Neuronal stem cell (in vitro differentiated cells): ENCODE measurements around the gene CTRB1.

ENCODE experiments used
- DNase-seq: peaks from one replicate; pipeline ENCODE4 v3.0.0-alpha.2; 2013; ENCODE audit warnings: low spot score
- H2AFZ ChIP-seq: one replicate; pipeline ENCODE4 v1.6.1; 2013; ENCODE audit warnings: mild to moderate bottlenecking, low read length, inconsistent platforms
- H2AK5ac ChIP-seq: 2 replicates; pipeline ENCODE4 v1.6.1; 2013; ENCODE audit warnings: low read depth, mild to moderate bottlenecking, inconsistent platforms, low read length, moderate library complexity, mixed read lengths
- H2BK120ac ChIP-seq: 2 replicates; pipeline ENCODE4 v1.6.1; 2013; ENCODE audit warnings: low read depth, mild to moderate bottlenecking, inconsistent platforms, low read length, moderate library complexity, mixed read lengths
- H2BK12ac ChIP-seq: one replicate; pipeline ENCODE4 v1.6.1; 2013; ENCODE audit warnings: low read length, inconsistent platforms
- H2BK15ac ChIP-seq: 2 replicates; pipeline ENCODE4 v1.6.1; 2013; ENCODE audit warnings: mild to moderate bottlenecking, low read length, inconsistent platforms, mixed read lengths
- H2BK5ac ChIP-seq: one replicate; pipeline ENCODE4 v1.6.1; 2013; ENCODE audit warnings: inconsistent platforms, mild to moderate bottlenecking, low read length, moderate library complexity
- H3K14ac ChIP-seq: one replicate; pipeline ENCODE4 v1.6.1; 2013; ENCODE audit warnings: low read length, inconsistent platforms
- H3K18ac ChIP-seq: 2 replicates; pipeline ENCODE4 v1.6.1; 2013; ENCODE audit warnings: low read length, inconsistent platforms
- H3K23ac ChIP-seq: 2 replicates; pipeline ENCODE4 v1.6.1; 2013; ENCODE audit warnings: low read depth, mild to moderate bottlenecking, mixed read lengths, low read length, inconsistent platforms; ENCODE audit not compliant: poor library complexity
- H3K27ac ChIP-seq: replicated peaks from 3 replicates; pipeline ENCODE4 v1.5.1; 2013; ENCODE audit warnings: low read length, inconsistent platforms
- H3K27me3 ChIP-seq, 3 experiments: 2 replicates each; pipeline ENCODE4 v1.6.1; 2013; ENCODE audit warnings: low read length in 3 of 3, mild to moderate bottlenecking in 2 of 3, inconsistent platforms in 1 of 3, low read depth in 1 of 3, mixed read lengths in 1 of 3, moderate library complexity in 1 of 3; ENCODE audit not compliant: control insufficient read depth in 3 of 3, insufficient read depth in 3 of 3
- H3K36me3 ChIP-seq, 2 donors: replicated peaks in 1 of 2; 2 replicates each; pipeline ENCODE4 v1.6.1; 2013; ENCODE audit warnings: low read length in 2 of 2; ENCODE audit not compliant: control insufficient read depth in 2 of 2, insufficient read depth in 2 of 2
- H3K4ac ChIP-seq: 2 replicates; pipeline ENCODE4 v1.6.1; 2013; ENCODE audit warnings: inconsistent platforms, mild to moderate bottlenecking, low read length, moderate library complexity
- H3K4me1 ChIP-seq, 2 donors: 1 replicate in 1 of 2; 2 replicates in 1 of 2; pipeline ENCODE4 v1.6.1; 2013; ENCODE audit warnings: low read length in 2 of 2, low read depth in 1 of 2; ENCODE audit not compliant: control insufficient read depth in 2 of 2, insufficient read depth in 1 of 2
- H3K4me2 ChIP-seq: one replicate; pipeline ENCODE4 v1.6.1; 2013; ENCODE audit warnings: mild to moderate bottlenecking, low read length, inconsistent platforms; ENCODE audit not compliant: insufficient read depth, poor library complexity, severe bottlenecking
- H3K4me3 ChIP-seq, 2 donors: 2 replicates each; pipeline ENCODE4 v1.5.1; 2013; ENCODE audit warnings: low read length in 2 of 2, mild to moderate bottlenecking in 2 of 2, inconsistent platforms in 1 of 2, moderate library complexity in 1 of 2
- H3K79me1 ChIP-seq: one replicate; pipeline ENCODE4 v1.6.1; 2013; ENCODE audit warnings: low read depth, mild to moderate bottlenecking, inconsistent platforms, low read length, moderate library complexity
- H3K9ac ChIP-seq: one replicate; pipeline ENCODE4 v1.6.1; 2013; ENCODE audit warnings: mild to moderate bottlenecking, low read depth, low read length, inconsistent platforms; ENCODE audit not compliant: poor library complexity
- H3K9me3 ChIP-seq, 2 donors: replicated peaks in 1 of 2; 2 replicates each; pipeline versions ENCODE3 to v1.6.1; 2013; ENCODE audit warnings: low read length in 2 of 2, mild to moderate bottlenecking in 2 of 2, inconsistent platforms in 1 of 2, low read depth in 1 of 2, mixed read lengths in 1 of 2, moderate library complexity in 1 of 2; ENCODE audit not compliant: control insufficient read depth in 2 of 2, insufficient read depth in 1 of 2
- H4K8ac ChIP-seq: one replicate; pipeline ENCODE4 v1.6.1; 2013; ENCODE audit warnings: low read depth, mild to moderate bottlenecking, inconsistent platforms, low read length, moderate library complexity
- H4K91ac ChIP-seq: one replicate; pipeline ENCODE4 v1.6.1; 2013; ENCODE audit warnings: low read length, low read depth, mild to moderate bottlenecking, inconsistent platforms; ENCODE audit not compliant: poor library complexity
- WGBS, 2 donors: extraction: QIAGEN DNeasy Blood & Tissue Kit; methylation state at CpG; one replicate each; pipeline ENCODE4 v1.1.7; 2013; ENCODE audit warnings: missing lambda C conversion rate in 2 of 2, mixed read lengths in 1 of 2; ENCODE audit not compliant: insufficient read length in 2 of 2, insufficient replicate concordance in 1 of 2; ENCODE audit errors: extremely low coverage in 2 of 2; 5-methylcytosine and 5-hydroxymethylcytosine counted together

The CTRB1 gene

GRCh38 chr16:75226550-75227360 is 8.0 kb downstream of the CTRB1 start:
- peak overlapping the region; percentile 43 for H4K8ac ChIP-seq
- no peak overlapping the region for H4K91ac ChIP-seq
- WGBS, 2 donors, result no CpG with 5 or more reads among the region's 22 CpGs
- no peak overlapping the region for H2AK5ac ChIP-seq
- DNase-seq, result no peak
- no peak overlapping the region for H3K14ac ChIP-seq
- no peaks in the 10 kb centered on the region for H3K79me1 ChIP-seq
- no peak overlapping the region for H3K9ac ChIP-seq
- no peak overlapping the region for H2BK12ac ChIP-seq
- no peaks in the 10 kb centered on the region for H3K9me3 ChIP-seq
- H3K4me2 ChIP-seq, result no peak overlapping the region
- H2BK5ac ChIP-seq, result no peak overlapping the region
- H2BK15ac ChIP-seq, result no peak overlapping the region
- H3K4me3 ChIP-seq, result peak overlapping the region in 1 of 2 donors; percentile 54
- peak overlapping the region; percentile 71 for H3K18ac ChIP-seq
- H3K23ac ChIP-seq, result peak overlapping the region; percentile 68
- H2BK120ac ChIP-seq, result no peak overlapping the region
- H3K4ac ChIP-seq, result no peak overlapping the region
- no peak overlapping the region for H2AFZ ChIP-seq
- no peak overlapping the region for H3K27ac ChIP-seq
- H3K27me3 ChIP-seq, result no peaks in the 10 kb centered on the region
- H3K4me1 ChIP-seq, result no peaks in the 10 kb centered on the region
- H3K36me3 ChIP-seq, result peaks cover 18 to 41% of the 10 kb centered on the region in 2 donors

DNA sequence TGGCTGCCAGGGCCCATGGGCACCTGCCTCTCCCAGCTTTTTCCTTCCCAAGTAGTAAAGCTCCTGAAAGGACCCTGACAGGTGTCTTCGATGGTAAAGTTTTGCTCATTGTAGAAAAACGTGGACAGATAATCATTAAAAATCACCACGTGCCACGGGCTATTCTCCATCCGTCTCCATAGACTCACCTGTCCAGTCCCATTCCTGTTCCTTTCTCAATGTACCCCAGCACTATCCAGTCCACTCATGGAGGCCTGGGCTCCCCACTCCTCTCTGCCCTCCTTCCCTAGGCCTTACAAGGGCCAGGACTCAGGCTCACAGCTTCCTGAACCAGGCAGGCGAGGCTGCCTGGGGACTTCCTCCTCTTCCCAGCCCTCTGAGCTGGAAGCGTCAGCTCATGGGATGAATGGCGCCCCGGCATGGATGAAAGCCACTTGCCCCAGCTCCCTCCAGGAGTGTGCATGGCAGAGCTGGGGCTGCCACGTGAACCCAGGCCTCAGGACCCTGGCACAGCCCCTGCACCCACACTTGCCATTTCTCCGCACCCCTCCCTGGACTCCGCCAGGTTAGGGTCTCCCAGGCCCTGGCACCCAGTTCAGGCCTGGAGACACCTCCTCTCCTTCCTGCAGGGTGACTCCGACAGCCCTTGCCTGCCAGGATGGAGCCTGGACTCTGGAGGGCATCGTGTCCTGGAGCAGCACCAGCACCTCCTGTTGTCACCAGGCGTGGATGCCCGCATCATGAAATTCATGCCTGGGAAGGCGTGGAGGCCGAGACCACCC is 8.8 kb downstream of the CTRB1 start:
- no peak overlapping the region for H2AK5ac ChIP-seq
- no peak overlapping the region for H3K4ac ChIP-seq
- H3K23ac ChIP-seq, result no peak overlapping the region
- H3K36me3 ChIP-seq, result peaks cover 21 to 45% of the 10 kb centered on the region in 2 donors
- H3K4me1 ChIP-seq, result no peaks in the 10 kb centered on the region
- no peak overlapping the region for H3K4me2 ChIP-seq
- H2BK120ac ChIP-seq, result no peak overlapping the region
- H4K91ac ChIP-seq, result no peak overlapping the region
- H2BK5ac ChIP-seq, result no peak overlapping the region
- H3K18ac ChIP-seq, result peak overlapping the region; percentile 50
- no peak overlapping the region for H2AFZ ChIP-seq
- no peak overlapping the region for H3K4me3 ChIP-seq
- no peak overlapping the region for H3K27ac ChIP-seq
- no peak overlapping the region for H3K14ac ChIP-seq
- H2BK12ac ChIP-seq, result no peak overlapping the region
- H3K9me3 ChIP-seq, result no peaks in the 10 kb centered on the region
- no CpG with 5 or more reads among the region's 18 CpGs for WGBS, 2 donors
- no peak for DNase-seq
- H4K8ac ChIP-seq, result no peak overlapping the region
- H3K9ac ChIP-seq, result peak overlapping the region; percentile 39
- H3K79me1 ChIP-seq, result peaks cover 3% of the 10 kb centered on the region
- H3K27me3 ChIP-seq, result no peaks in the 10 kb centered on the region
- H2BK15ac ChIP-seq, result no peak overlapping the region

DNA sequence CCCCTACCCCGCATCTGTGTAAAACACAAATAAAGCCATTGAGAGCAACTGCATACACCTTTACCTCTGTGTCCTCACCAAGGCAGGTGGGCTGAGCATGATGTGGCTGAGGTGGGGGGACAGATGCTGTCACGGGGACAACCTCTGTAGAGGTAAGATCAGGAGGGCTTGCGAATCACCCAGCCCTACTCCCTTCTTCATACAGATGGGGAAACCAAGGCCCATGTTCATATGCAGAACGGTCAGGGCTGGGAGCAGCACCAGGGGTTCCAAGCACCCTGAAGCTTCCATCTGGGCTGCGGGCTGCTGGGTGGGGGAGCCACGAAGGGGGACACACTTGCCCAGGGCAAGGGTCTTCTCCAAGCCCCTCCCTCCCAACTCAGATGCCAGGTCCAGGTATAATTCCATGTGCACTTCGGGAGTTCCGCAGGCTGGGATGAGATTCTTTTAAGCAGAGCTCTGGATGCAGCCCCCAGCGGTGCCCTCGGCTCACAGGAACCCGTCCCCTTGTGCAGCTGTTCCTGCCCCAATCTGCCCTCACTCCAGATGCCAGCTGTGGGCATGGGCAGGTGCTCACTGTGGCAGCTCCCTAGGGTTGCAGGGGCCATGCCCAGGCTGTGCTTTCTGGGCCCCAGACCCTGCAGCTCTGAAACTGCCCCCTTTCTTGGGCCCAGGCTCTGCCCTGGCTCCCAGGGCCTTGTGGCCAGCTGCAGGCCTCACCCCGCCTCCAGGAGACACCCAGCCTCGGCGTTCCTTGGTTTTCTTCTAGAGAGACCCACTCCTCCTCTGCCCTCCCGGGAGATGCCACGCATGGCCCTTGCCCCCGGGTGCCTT is 9.6 kb downstream of the CTRB1 start:
- H3K9ac ChIP-seq, result no peak overlapping the region
- H2AFZ ChIP-seq, result no peak overlapping the region
- H3K14ac ChIP-seq, result no peak overlapping the region
- peaks cover 26 to 53% of the 10 kb centered on the region in 2 donors for H3K36me3 ChIP-seq
- H2BK5ac ChIP-seq, result no peak overlapping the region
- H3K27me3 ChIP-seq, result no peaks in the 10 kb centered on the region
- no peak overlapping the region for H3K23ac ChIP-seq
- no peak overlapping the region for H4K8ac ChIP-seq
- H3K18ac ChIP-seq, result no peak overlapping the region
- DNase-seq, result no peak
- H3K27ac ChIP-seq, result no peak overlapping the region
- H3K4me3 ChIP-seq, result no peak overlapping the region
- H2AK5ac ChIP-seq, result no peak overlapping the region
- H2BK120ac ChIP-seq, result no peak overlapping the region
- H2BK12ac ChIP-seq, result no peak overlapping the region
- peaks cover 5% of the 10 kb centered on the region for H3K79me1 ChIP-seq
- no CpG with 5 or more reads among the region's 17 CpGs for WGBS, 2 donors
- no peaks in the 10 kb centered on the region for H3K4me1 ChIP-seq
- no peaks in the 10 kb centered on the region for H3K9me3 ChIP-seq
- no peak overlapping the region for H3K4ac ChIP-seq
- H2BK15ac ChIP-seq, result no peak overlapping the region
- H4K91ac ChIP-seq, result no peak overlapping the region
- no peak overlapping the region for H3K4me2 ChIP-seq
